ENCODE data around the gene TSPAN17.

Gene TSPAN17

DNA sequence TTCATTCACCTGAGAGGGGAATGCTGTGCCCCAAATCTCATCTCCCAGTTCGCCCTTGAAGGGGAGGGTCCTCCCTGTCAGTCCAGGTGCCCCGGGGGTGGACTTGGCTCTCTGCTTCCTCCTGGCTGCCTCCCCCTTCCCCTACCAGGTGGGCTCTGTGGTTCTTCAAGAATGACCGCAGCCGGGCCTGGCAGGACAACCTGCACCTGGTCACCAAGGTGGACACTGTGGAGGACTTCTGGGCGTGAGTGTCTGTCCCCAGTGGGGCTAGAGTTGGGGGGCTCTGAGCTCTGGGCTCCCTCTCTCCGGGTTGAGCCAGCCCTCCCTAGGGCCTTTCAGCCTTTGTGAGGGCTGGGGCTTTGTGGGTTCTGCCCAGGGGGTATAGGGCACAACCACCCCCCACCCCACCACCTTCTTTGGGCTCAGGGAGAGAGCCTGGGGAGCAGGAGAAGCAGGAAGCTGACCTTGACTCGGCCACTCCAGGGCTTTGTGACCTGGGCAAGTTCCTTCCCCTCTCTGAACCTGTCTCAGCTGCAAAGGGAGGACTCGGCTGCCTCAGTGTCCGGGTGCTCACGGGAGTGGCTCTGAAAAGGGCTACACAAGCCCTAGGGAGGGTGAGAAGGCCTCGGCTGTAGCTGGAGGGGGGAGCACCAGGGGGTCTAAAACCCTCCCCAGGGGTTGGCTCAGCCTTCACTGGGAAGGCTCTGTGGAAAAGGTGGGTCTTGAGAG lies 3.6 kb upstream of the TSPAN17 start:
- no peak for DNase-seq

- no peak for DNase-seq
Measured at GRCh38 chr5:176644294-176644693, 3.0 kb upstream of the TSPAN17 start.

- no peak for DNase-seq
Measured at GRCh38 chr5:176644878-176645670, 2.2 kb upstream of the TSPAN17 start.

DNA sequence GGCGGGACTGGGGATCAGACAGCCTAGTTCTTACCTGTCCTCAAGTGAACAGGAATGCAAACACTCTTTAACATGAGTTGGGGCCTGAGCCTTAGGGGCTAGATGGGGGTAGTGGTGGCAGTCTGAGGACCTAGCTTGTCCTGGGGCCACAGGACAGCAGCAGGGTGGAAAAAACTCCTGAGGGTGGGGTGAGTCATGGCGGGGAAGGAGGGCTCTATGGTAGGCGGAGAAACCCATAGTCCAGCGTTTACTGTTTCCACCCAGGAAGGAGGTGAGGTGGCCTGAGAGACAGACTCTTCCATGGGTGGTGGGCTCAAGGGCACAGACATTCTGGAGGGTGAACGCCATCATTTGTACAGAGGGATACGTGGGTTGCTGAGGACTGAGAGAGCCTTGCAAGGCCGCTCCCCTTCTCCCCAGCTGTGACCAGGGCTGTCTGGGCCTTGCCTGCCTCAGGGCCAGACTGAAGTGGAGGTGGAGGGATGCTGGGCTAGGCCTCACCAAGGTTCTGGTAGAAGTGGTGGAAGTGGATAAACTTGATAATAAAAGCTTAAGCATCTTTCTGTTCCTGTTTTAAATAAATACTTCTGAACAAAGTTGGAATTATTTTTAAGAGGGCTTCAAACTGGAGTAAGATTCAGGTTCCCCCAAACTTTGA lies 1.1 kb upstream of the TSPAN17 start:
- DNase-seq, result no peak

- no peak for DNase-seq
Measured at GRCh38 chr5:176646707-176647029, 616 bp upstream of the TSPAN17 start.

GRCh38 chr5:176647843-176648473 lies 674 bp downstream of the TSPAN17 start:
- DNase-seq, result no peak

GRCh38 chr5:176648474-176649194 lies 1.4 kb downstream of the TSPAN17 start:
- no peak for DNase-seq

GRCh38 chr5:176650354-176650884 lies 3.1 kb downstream of the TSPAN17 start:
- DNase-seq, result no peak

DNA sequence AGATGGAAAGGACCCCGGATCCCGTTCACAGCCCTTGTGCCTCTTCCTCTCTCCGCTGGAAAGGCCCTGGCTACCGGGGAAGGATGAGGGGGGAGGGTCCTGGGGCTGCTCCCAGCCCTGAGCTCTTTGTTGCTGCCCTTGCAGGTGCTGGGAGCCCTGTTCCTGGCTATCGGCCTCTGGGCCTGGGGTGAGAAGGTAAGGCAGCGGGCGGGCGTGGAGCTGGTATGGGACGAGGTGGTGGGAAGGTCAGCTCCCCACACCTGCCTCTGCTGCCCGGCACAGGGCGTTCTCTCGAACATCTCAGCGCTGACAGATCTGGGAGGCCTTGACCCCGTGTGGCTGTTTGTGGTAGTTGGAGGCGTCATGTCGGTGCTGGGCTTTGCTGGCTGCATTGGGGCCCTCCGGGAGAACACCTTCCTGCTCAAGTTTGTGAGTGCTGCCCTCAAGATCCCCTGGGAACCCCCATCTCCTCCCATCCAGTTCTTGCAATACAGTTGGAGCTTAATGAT lies 4.2 kb downstream of the TSPAN17 start:
- DNase-seq, result no peak

DNA sequence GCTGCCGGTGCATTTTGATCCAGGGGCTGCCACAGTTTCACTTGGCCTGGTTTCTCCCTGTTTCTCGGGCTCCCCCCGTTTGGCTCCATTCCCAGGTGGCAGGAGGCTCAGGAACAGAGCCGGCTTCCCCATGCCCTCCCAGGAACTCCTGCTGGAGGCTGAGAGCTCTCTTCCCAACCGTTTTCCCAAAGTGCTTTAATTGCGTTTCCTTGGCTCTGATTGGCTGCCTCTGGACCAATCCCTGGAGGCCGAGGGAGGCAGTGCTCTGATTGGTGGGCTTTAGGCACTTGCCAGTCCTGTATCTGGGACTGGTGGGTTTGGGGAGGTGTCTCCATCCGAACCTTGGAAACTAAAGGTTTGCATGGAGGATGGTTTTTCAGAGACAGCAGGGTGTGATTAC lies 4.9 kb downstream of the TSPAN17 start:
- peak; percentile 55 for DNase-seq

DNA sequence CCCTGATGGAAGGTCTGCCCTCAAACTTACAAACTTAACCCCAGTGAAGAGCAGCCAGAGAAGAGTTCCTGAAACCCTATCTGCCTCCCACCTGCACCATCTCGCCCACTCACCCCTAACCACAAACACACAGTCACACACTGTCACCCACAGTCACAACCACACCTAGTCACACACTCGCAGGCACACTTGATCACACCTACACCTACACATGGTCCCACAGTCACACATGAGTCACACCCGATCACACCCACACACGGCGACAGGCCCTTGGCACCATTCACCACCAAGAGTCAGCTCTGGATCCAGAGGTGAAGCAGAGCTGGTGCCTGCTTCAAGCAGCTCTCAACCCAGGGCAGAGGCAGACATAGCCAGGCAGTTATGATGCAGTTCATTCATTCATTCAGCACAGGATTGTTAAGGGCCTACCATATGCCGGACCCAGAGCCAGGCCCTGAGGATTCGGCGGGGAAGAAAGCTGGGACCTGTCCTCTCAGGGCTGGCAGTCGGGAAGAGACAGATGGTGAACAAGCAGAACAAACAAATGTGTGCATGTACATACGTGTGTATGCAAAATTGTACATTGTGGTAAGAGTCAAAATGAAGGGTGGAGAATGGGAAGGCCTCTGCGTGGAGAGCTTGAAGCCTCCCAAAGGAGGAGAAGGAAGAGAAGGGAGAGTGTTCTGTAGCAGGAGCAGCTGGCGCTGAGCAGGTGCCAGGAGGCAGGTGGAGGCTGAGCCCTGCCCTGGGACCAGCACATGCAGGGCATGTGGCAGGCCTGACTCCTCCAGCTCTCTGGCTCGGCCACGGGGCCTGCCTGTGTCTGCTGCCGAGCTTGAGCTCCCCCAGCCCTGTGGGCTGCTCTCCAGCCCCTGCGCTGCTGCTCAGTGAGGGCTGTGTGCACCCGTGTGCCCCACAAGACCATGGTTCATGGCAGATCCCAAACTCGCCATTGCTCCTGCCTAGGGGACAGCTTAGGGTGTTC lies 6.4 kb downstream of the TSPAN17 start:
- DNase-seq, result no peak

- no peak for DNase-seq
Measured at GRCh38 chr5:176654856-176655255, 7.6 kb downstream of the TSPAN17 start.

DNA sequence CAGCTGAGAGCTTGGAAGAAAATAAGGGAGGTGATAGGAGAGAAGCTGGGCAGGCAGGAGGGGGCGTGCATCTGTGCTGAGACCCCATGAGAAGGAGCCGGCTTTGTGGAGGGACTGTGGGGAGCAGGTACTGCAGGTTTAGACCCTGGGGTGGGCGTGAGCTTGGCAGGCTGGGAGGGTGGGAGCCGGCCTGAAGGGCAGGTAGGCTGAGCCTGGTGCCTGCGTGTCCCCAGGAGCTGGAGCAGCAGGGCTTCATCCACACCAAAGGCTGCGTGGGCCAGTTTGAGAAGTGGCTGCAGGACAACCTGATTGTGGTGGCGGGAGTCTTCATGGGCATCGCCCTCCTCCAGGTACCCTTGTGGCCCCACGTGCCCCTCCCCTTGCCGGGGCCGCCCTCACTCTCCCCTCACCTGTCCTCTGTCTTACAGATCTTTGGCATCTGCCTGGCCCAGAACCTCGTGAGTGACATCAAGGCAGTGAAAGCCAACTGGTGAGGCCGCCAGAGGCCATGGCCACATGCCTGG lies 9.2 kb downstream of the TSPAN17 start:
- no peak for DNase-seq

GRCh38 chr5:176658007-176658599 lies 10.8 kb downstream of the TSPAN17 start:
- DNase-seq, result no peak

- no peak for DNase-seq
Measured at GRCh38 chr5:176658817-176659511, 11.7 kb downstream of the TSPAN17 start.

DNA sequence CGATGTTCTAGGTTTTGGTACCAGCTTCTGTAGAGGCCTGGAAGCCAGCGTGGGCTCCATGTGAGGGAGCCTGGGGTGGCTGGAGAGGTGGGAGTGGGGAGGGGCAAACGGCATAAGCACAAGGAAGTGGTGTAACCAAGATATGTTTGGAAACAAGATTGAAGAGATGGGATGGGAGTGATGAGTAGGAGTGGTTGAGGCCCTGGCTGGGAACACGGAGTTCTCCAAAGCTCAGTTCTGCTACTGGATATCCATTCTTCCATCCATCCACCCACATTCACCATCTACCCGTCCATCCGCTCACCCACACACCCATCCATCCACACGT lies 12.2 kb downstream of the TSPAN17 start:
- no peak for DNase-seq

DNA sequence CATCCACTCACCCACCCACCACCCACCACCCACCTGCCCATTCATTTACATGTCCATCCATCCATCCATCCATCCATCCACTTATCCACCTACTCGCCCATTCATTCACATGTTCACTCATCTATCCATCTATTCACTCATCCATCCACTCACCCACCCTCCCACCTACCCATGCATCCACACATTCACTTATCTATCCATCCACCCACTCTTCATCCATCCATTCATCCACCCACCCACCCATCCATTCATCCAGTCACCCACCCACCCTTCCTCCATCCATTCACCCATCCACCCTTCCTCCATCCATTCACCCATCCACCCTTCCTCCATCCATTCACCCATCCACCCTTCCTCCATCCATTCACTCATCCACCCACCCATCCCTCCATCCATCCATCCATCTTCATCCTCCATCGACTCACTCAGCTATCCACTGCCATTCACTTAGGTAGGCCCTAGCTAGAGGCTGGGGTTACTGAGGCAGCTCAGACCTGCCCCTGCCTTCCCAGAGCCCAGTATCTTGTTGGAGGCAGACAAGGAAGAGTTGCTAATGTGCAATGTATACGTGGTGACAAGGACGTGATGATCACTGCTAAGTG lies 12.7 kb downstream of the TSPAN17 start:
- DNase-seq, result no peak

DNA sequence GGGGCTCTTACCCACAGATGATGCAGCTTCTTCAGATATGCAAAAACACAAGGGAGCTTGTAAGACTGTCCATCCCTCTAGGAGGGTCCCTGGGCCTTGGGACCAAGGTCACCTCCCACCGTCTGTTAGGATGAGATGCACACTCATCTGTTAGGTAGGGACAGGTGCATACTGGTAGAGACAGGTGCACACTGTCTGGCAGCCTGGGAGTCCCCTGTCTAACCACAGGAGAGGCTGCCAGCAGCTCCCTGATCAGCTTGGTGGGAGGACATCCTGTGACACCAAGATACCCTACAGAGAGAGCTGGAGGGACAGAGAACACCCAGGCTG lies 13.2 kb downstream of the TSPAN17 start:
- no peak for DNase-seq

GRCh38 chr5:176660860-176661641 lies 13.8 kb downstream of the TSPAN17 start:
- DNase-seq, result peak; percentile 55

Data from NCI-H1092 (cell line).